ENCODE measurements around the gene TSPAN14. TPM values are rescaled to one million over a fixed set of nuclear protein-coding genes. Genes with fewer than 3 reads are reported as not detected.

Gene TSPAN14
- total and polyA plus RNA-seq, 2 experiments from 2014 or later, result 65.9 to 104 TPM

- no peak for TF ChIP-seq CTCF (IDR thresholded peaks at IDR 0.05; ENCODE audit: poor library complexity)
- TF ChIP-seq EZH2 (IDR thresholded peaks at IDR 0.05; ENCODE audit: borderline replicate concordance), result no peak
- no peak for TF ChIP-seq EZH2phosphoT487 (IDR thresholded peaks at IDR 0.05; ENCODE audit: low read depth, severe bottlenecking, unreplicated experiment)
Measured at GRCh38 chr10:80425901-80426300, 28.2 kb upstream of the TSPAN14 start.

GRCh38 chr10:80427541-80427940 lies 26.6 kb upstream of the TSPAN14 start:
- Histone ChIP-seq H3K79me2 (peaks cover 10% of the 10 kb centered on the region), H3K27me3 (no peaks in the 10 kb centered on the region), H3K27ac (no peak overlapping the region), H3K4me3 (no peak overlapping the region), H4K20me1 (ENCODE audit: insufficient read depth, poor library complexity, severe bottlenecking) (no peaks in the 10 kb centered on the region), H3K36me3 (replicated peaks; ENCODE audit: insufficient read depth, low read depth) (no peaks in the 10 kb centered on the region), H3K9me3 (ENCODE audit: low read depth) (no peaks in the 10 kb centered on the region), H2AFZ (no peak overlapping the region), H3K9me2 (replicated peaks; ENCODE audit: insufficient read depth) (no peaks in the 10 kb centered on the region), H3K4me2 (no peak overlapping the region), H3K4me1 (ENCODE audit: insufficient read depth) (no peaks in the 10 kb centered on the region)
- no peak for DNase-seq (ENCODE audit: low spot score)
- TF ChIP-seq EZH2 (IDR thresholded peaks at IDR 0.05; ENCODE audit: borderline replicate concordance), result no peak
- TF ChIP-seq CTCF (IDR thresholded peaks at IDR 0.05; ENCODE audit: poor library complexity), result no peak
- no peak for TF ChIP-seq EZH2phosphoT487 (IDR thresholded peaks at IDR 0.05; ENCODE audit: low read depth, severe bottlenecking, unreplicated experiment)
- WGBS (ENCODE audit: low lambda C conversion rate, missing lambda C conversion rate), result 98% methylated on average over 2 of the region's 2 CpGs

More at GRCh38 chr10:80425901-80426300, 28.2 kb upstream of the TSPAN14 start:
- Histone ChIP-seq H4K20me1 (ENCODE audit: insufficient read depth, poor library complexity, severe bottlenecking) (no peaks in the 10 kb centered on the region), H3K27ac (no peak overlapping the region), H2AFZ (no peak overlapping the region), H3K79me2 (peaks cover 19% of the 10 kb centered on the region), H3K4me3 (no peak overlapping the region), H3K4me2 (no peak overlapping the region), H3K9me3 (ENCODE audit: low read depth) (no peaks in the 10 kb centered on the region), H3K27me3 (no peaks in the 10 kb centered on the region), H3K9me2 (replicated peaks; ENCODE audit: insufficient read depth) (no peaks in the 10 kb centered on the region), H3K36me3 (replicated peaks; ENCODE audit: insufficient read depth, low read depth) (no peaks in the 10 kb centered on the region), H3K4me1 (ENCODE audit: insufficient read depth) (no peaks in the 10 kb centered on the region)
- no peak for DNase-seq (ENCODE audit: low spot score)
- 89% methylated on average over 2 of the region's 2 CpGs for WGBS (ENCODE audit: low lambda C conversion rate, missing lambda C conversion rate)

GRCh38 chr10:80429521-80429973 lies 24.6 kb upstream of the TSPAN14 start:
- DNase-seq (ENCODE audit: low spot score), result no peak
- 78% methylated on average over 5 of the region's 9 CpGs for WGBS (ENCODE audit: low lambda C conversion rate, missing lambda C conversion rate)
- Histone ChIP-seq H3K27ac (no peak overlapping the region), H4K20me1 (ENCODE audit: insufficient read depth, poor library complexity, severe bottlenecking) (no peaks in the 10 kb centered on the region), H3K79me2 (no peaks in the 10 kb centered on the region), H3K9me3 (ENCODE audit: low read depth) (no peaks in the 10 kb centered on the region), H3K27me3 (no peaks in the 10 kb centered on the region), H3K4me3 (no peak overlapping the region), H3K9me2 (replicated peaks; ENCODE audit: insufficient read depth) (no peaks in the 10 kb centered on the region), H2AFZ (no peak overlapping the region), H3K4me1 (ENCODE audit: insufficient read depth) (no peaks in the 10 kb centered on the region), H3K36me3 (replicated peaks; ENCODE audit: insufficient read depth, low read depth) (no peaks in the 10 kb centered on the region), H3K4me2 (no peak overlapping the region)
- no peak for TF ChIP-seq EZH2 (IDR thresholded peaks at IDR 0.05; ENCODE audit: borderline replicate concordance)
- no peak for TF ChIP-seq EZH2phosphoT487 (IDR thresholded peaks at IDR 0.05; ENCODE audit: low read depth, severe bottlenecking, unreplicated experiment)
- no peak for TF ChIP-seq CTCF (IDR thresholded peaks at IDR 0.05; ENCODE audit: poor library complexity)

GRCh38 chr10:80433134-80433533 lies 21.0 kb upstream of the TSPAN14 start:
- no peak for TF ChIP-seq EZH2 (IDR thresholded peaks at IDR 0.05; ENCODE audit: borderline replicate concordance)
- TF ChIP-seq CTCF (IDR thresholded peaks at IDR 0.05; ENCODE audit: poor library complexity), result no peak
- no peak for TF ChIP-seq EZH2phosphoT487 (IDR thresholded peaks at IDR 0.05; ENCODE audit: low read depth, severe bottlenecking, unreplicated experiment)
- Histone ChIP-seq H3K4me3 (no peak overlapping the region), H3K27ac (no peak overlapping the region), H3K79me2 (no peaks in the 10 kb centered on the region), H3K36me3 (replicated peaks; ENCODE audit: insufficient read depth, low read depth) (no peaks in the 10 kb centered on the region), H3K9me2 (replicated peaks; ENCODE audit: insufficient read depth) (no peaks in the 10 kb centered on the region), H3K4me1 (ENCODE audit: insufficient read depth) (no peaks in the 10 kb centered on the region), H3K9me3 (ENCODE audit: low read depth) (no peaks in the 10 kb centered on the region), H2AFZ (no peak overlapping the region), H3K27me3 (no peaks in the 10 kb centered on the region), H4K20me1 (ENCODE audit: insufficient read depth, poor library complexity, severe bottlenecking) (peaks cover 4% of the 10 kb centered on the region), H3K4me2 (no peak overlapping the region)
- DNase-seq (ENCODE audit: low spot score), result no peak
- 61% methylated on average over 3 of the region's 3 CpGs for WGBS (ENCODE audit: low lambda C conversion rate, missing lambda C conversion rate)

Measured in hepatocyte (in vitro differentiated cells).